Measurements from ENCODE around the gene EN1. TPM values are rescaled to one million over a fixed set of nuclear protein-coding genes. Genes with fewer than 3 reads are reported as not detected.

Gene EN1
- polyA plus RNA-seq, 2 of the 4 experiments (the other 2 are of a cell fraction): 0.06 to 0.92 TPM

- no peak for TF ChIP-seq REST (IDR thresholded peaks at IDR 0.05)
- TF ChIP-seq POLR2A (IDR thresholded peaks at IDR 0.05; ENCODE audit: low read length): no peak
These were observed 24.9 kb downstream of the EN1 start (continued) for GRCh38 chr2:118822572-118822971.

- FAIRE-seq (no peak), ATAC-seq (no peak), DNase-seq (ENCODE audit: low read depth in 1 of 2, low spot score in 1 of 2) (no peak)
- no peak overlapping the region for H3K4me2 ChIP-seq
- 46% methylated on average over 5 of the region's 5 CpGs for WGBS (ENCODE audit: missing lambda C conversion rate)
- no peak overlapping the region for H3K4me3 ChIP-seq
- no peaks in the 10 kb centered on the region for H3K4me1 ChIP-seq
- POLR2A ChIA-PET: no interaction called here
- TF ChIP-seq KDM1A (IDR thresholded peaks at IDR 0.05; ENCODE audit: low read depth): no peak
- TF ChIP-seq ZC3H11A (IDR thresholded peaks at IDR 0.05): no peak
- no peak for TF ChIP-seq PHF8 (IDR thresholded peaks at IDR 0.05; ENCODE audit: borderline replicate concordance, low read depth)
- TF ChIP-seq USF2 (IDR thresholded peaks at IDR 0.05): no peak
- no peak for TF ChIP-seq ZSCAN20 (CRISPR knock-in tag; IDR thresholded peaks at IDR 0.05)
- no peak for TF ChIP-seq ZFP36 (IDR thresholded peaks at IDR 0.05; ENCODE audit: borderline replicate concordance, partially characterized antibody)
- no peak for TF ChIP-seq MAX (IDR thresholded peaks at IDR 0.05)
- no peak for TF ChIP-seq CTCF (IDR thresholded peaks at IDR 0.05)
- no peak overlapping the region for H3K27ac ChIP-seq
- CTCF ChIA-PET: interaction anchor here (1.7 kb wide), 1 partner anchor 34 kb away, joined by 4 read pairs; no protein-coding TSS in a partner anchor
- H3K9me3 ChIP-seq: no peaks in the 10 kb centered on the region
These were observed 25.4 kb downstream of the EN1 start for GRCh38 chr2:118822015-118822414.

GRCh38 chr2:118817469-118817868 is 30.0 kb downstream of the EN1 start:
- FAIRE-seq: no peak
- TF ChIP-seq NR3C1 (IDR thresholded peaks at IDR 0.05) (no peak), BHLHE40 (IDR thresholded peaks at IDR 0.05; ENCODE audit: low read depth, low read length) (no peak), HMGXB4 (CRISPR knock-in tag; IDR thresholded peaks at IDR 0.05; ENCODE audit: borderline replicate concordance) (no peak), POLR2AphosphoS2 (conservative IDR thresholded peaks at IDR 0.05; ENCODE audit: low read length) (no peak), USF2 (IDR thresholded peaks at IDR 0.05) (no peak), REST (IDR thresholded peaks at IDR 0.05) (no peak), CHD2 (IDR thresholded peaks at IDR 0.05; ENCODE audit: low read length, partially characterized antibody) (no peak)
- 24% methylated on average over 4 of the region's 4 CpGs for WGBS (ENCODE audit: missing lambda C conversion rate)
- no peak overlapping the region for H3K4me2 ChIP-seq
- H3K4me1 ChIP-seq: no peaks in the 10 kb centered on the region
- H3K9me3 ChIP-seq: no peaks in the 10 kb centered on the region
- ATAC-seq: no peak
- POLR2A ChIA-PET: no interaction called here
- no peak overlapping the region for H3K27ac ChIP-seq
- CTCF ChIA-PET: interaction anchor here (1.9 kb wide), 1 partner anchor 10 kb away, joined by 4 read pairs; no protein-coding TSS in a partner anchor
- DNase-seq (ENCODE audit: low read depth in 1 of 2, low spot score in 1 of 2): no peak
- H3K4me3 ChIP-seq: no peak overlapping the region

All from A549 (cell line).